GM23248 (cell line): ENCODE measurements around the gene TET3. TPM values are rescaled to one million over a fixed set of nuclear protein-coding genes. Genes with fewer than 3 reads are reported as not detected.

Experiments used
- DNase-seq: peaks from one replicate; pipeline ENCODE4 v3.0.0-alpha.2; 2015
- H2AFZ ChIP-seq: fragments of 200-600 bp; sonication (generic); 2 replicates; pipeline ENCODE4 v1.6.1; 2016; ENCODE audit warnings: antibody characterized with exemption
- H3F3A ChIP-seq: fragments of 200-600 bp; sonication (generic); 2 replicates; pipeline ENCODE4 v1.6.1; 2016; ENCODE audit warnings: mild to moderate bottlenecking, antibody characterized with exemption, mixed run types; ENCODE audit not compliant: insufficient read depth
- H3K27ac ChIP-seq: fragments of 200-600 bp; sonication (generic); 2 replicates; pipeline ENCODE4 v1.5.1; 2016; ENCODE audit warnings: mild to moderate bottlenecking
- H3K27me3 ChIP-seq: fragments of 200-600 bp; sonication (generic); replicated peaks from 2 replicates; pipeline ENCODE4 v1.6.1; 2016; ENCODE audit warnings: mild to moderate bottlenecking; ENCODE audit not compliant: insufficient read depth
- H3K36me3 ChIP-seq: fragments of 200-600 bp; sonication (generic); 2 replicates; pipeline ENCODE4 v1.6.1; 2016; ENCODE audit warnings: low read depth, mild to moderate bottlenecking
- H3K4me1 ChIP-seq: fragments of 200-600 bp; sonication (generic); 2 replicates; pipeline ENCODE4 v1.6.1; 2016; ENCODE audit warnings: mild to moderate bottlenecking; ENCODE audit not compliant: insufficient read depth
- H3K4me2 ChIP-seq: fragments of 200-600 bp; sonication (generic); one replicate; pipeline ENCODE4 v1.6.1; 2016; ENCODE audit warnings: mild to moderate bottlenecking; ENCODE audit not compliant: unreplicated experiment
- H3K4me3 ChIP-seq: fragments of 200-600 bp; sonication (generic); 2 replicates; pipeline ENCODE4 v1.5.1; 2016; ENCODE audit warnings: mild to moderate bottlenecking
- H3K79me2 ChIP-seq: fragments of 200-600 bp; sonication (generic); 2 replicates; pipeline ENCODE4 v1.6.1; 2016; ENCODE audit warnings: mild to moderate bottlenecking; ENCODE audit not compliant: insufficient read depth
- H3K9ac ChIP-seq: fragments of 200-600 bp; sonication (generic); 2 replicates; pipeline ENCODE4 v1.6.1; 2016; ENCODE audit warnings: mild to moderate bottlenecking
- H3K9me2 ChIP-seq: fragments of 200-600 bp; sonication (generic); 2 replicates; pipeline ENCODE4 v1.6.1; 2016; ENCODE audit warnings: mixed run types, mild to moderate bottlenecking, moderate library complexity; ENCODE audit not compliant: insufficient read depth
- H3K9me3 ChIP-seq: fragments of 200-600 bp; sonication (generic); one replicate; pipeline ENCODE4 v1.6.1; 2017; ENCODE audit warnings: low read depth
- H4K20me1 ChIP-seq: fragments of 200-600 bp; sonication (generic); 2 replicates; pipeline ENCODE4 v1.6.0; 2016; ENCODE audit not compliant: insufficient read depth
- EZH2 ChIP-seq: fragments of 200-600 bp; sonication (generic); IDR thresholded peaks from 2 replicates; pipeline ENCODE4 v1.6.1; 2018; ENCODE audit warnings: antibody characterized with exemption, mild to moderate bottlenecking; ENCODE audit not compliant: insufficient read depth, poor library complexity, severe bottlenecking
- EZH2phosphoT487 ChIP-seq: fragments of 200-600 bp; sonication (generic); IDR thresholded peaks from 2 replicates; pipeline ENCODE4 v1.6.1; 2018; ENCODE audit warnings: antibody characterized with exemption, moderate library complexity, mild to moderate bottlenecking, low read depth; ENCODE audit not compliant: insufficient read depth
- WGBS, 2 experiments: methylation state at CpG; one replicate each; pipeline ENCODE4 v1.1.6; 2015 to 2017; ENCODE audit warnings: low lambda C conversion rate in 2 of 2, low coverage in 1 of 2; ENCODE audit errors: missing lambda C conversion rate in 2 of 2; 5-methylcytosine and 5-hydroxymethylcytosine counted together
- in situ Hi-C: fragments of 300-500 bp; cut with MboI; formaldehyde crosslinking; loops from 2 replicates; pipeline ENCODE4 v1.15.0; 2020
- polyA plus RNA-seq: library from polyadenylated mRNA; unstranded; fragments of >200 nt; fragmentation: Nextera tagmentation; extraction: Ambion mirVana; gene quantifications from 2 replicates; pipeline ENCODE4 v1.2.1, GENCODE V29; 2016
- total RNA-seq: library from RNA; depleted of rRNA; stranded (reverse); fragments of >200 nt; shearing (Covaris generic); gene quantifications from 2 replicates; pipeline ENCODE4 v1.2.3, GENCODE V29; 2014

Gene TET3
- total and polyA plus RNA-seq, 2 experiments from 2014 or later = 1.3 to 4.3 TPM

- no peak overlapping the region for H3K4me2 ChIP-seq
- in situ Hi-C loops = no loop called here
- no peaks in the 10 kb centered on the region for H3K36me3 ChIP-seq
- H3K79me2 ChIP-seq = peaks cover 84% of the 10 kb centered on the region
- TF ChIP-seq EZH2 = no peak
- TF ChIP-seq EZH2phosphoT487 = no peak
- no peaks in the 10 kb centered on the region for H3K9me3 ChIP-seq
- no peaks in the 10 kb centered on the region for H3F3A ChIP-seq
- no peaks in the 10 kb centered on the region for H3K27me3 ChIP-seq
- 87 to 91% methylated on average over 4 of the region's 4 CpGs for WGBS, 2 experiments
- no peak for DNase-seq
- H3K27ac ChIP-seq = no peak overlapping the region
- H3K4me1 ChIP-seq = peaks cover 3% of the 10 kb centered on the region; the same call in 1 of the 2 replicates
- H3K9ac ChIP-seq = no peak overlapping the region
- H2AFZ ChIP-seq = no peak overlapping the region
- H3K9me2 ChIP-seq = no peaks in the 10 kb centered on the region
- no peaks in the 10 kb centered on the region; the same call in 1 of the 2 replicates for H4K20me1 ChIP-seq
- no peak overlapping the region for H3K4me3 ChIP-seq
Measured at GRCh38 chr2:74024216-74024615, 39.5 kb downstream of the TET3 start.

- H3K9me2 ChIP-seq = no peaks in the 10 kb centered on the region
- H3K36me3 ChIP-seq = no peaks in the 10 kb centered on the region
- H3K4me2 ChIP-seq = no peak overlapping the region
- TF ChIP-seq EZH2 (no peak), EZH2phosphoT487 (no peak)
- no peaks in the 10 kb centered on the region for H3K27me3 ChIP-seq
- peak; percentile 51 for DNase-seq
- H4K20me1 ChIP-seq = peaks cover 11% of the 10 kb centered on the region
- peaks cover 92% of the 10 kb centered on the region for H3K79me2 ChIP-seq
- H3F3A ChIP-seq = no peaks in the 10 kb centered on the region
- no peak overlapping the region for H3K27ac ChIP-seq
- in situ Hi-C loops = no loop called here
- no peak overlapping the region for H3K9ac ChIP-seq
- H3K4me1 ChIP-seq = peaks cover 3% of the 10 kb centered on the region; the same call in 1 of the 2 replicates
- no peaks in the 10 kb centered on the region for H3K9me3 ChIP-seq
- WGBS, 2 experiments = 58 to 71% methylated on average over 5 to 6 of the region's 6 CpGs
- H2AFZ ChIP-seq = no peak overlapping the region
- no peak overlapping the region for H3K4me3 ChIP-seq
Measured at GRCh38 chr2:74025971-74026612, 41.4 kb downstream of the TET3 start.

- H3K27ac ChIP-seq = no peak overlapping the region
- H3K79me2 ChIP-seq = peaks cover 92% of the 10 kb centered on the region
- peaks cover 3% of the 10 kb centered on the region; the same call in 1 of the 2 replicates for H3K4me1 ChIP-seq
- no peak for TF ChIP-seq EZH2phosphoT487
- no peak for TF ChIP-seq EZH2
- WGBS, 2 experiments = 90 to 91% methylated on average over 6 of the region's 6 CpGs
- no peak overlapping the region for H3K4me2 ChIP-seq
- H3K9me3 ChIP-seq = no peaks in the 10 kb centered on the region
- H3K9ac ChIP-seq = no peak overlapping the region
- no peak for DNase-seq
- no peaks in the 10 kb centered on the region for H3K36me3 ChIP-seq
- no peak overlapping the region for H3K4me3 ChIP-seq
- no peaks in the 10 kb centered on the region for H3K9me2 ChIP-seq
- no peaks in the 10 kb centered on the region for H3F3A ChIP-seq
- no peak overlapping the region for H2AFZ ChIP-seq
- in situ Hi-C loops = no loop called here
- peaks cover 11% of the 10 kb centered on the region for H4K20me1 ChIP-seq
- no peaks in the 10 kb centered on the region for H3K27me3 ChIP-seq
Measured at GRCh38 chr2:74026687-74027241, 42.1 kb downstream of the TET3 start.

GRCh38 chr2:74027496-74027895 is 42.8 kb downstream of the TET3 start:
- peaks cover 11% of the 10 kb centered on the region for H4K20me1 ChIP-seq
- no peak overlapping the region for H3K4me3 ChIP-seq
- no peak overlapping the region for H3K9ac ChIP-seq
- no peak overlapping the region for H2AFZ ChIP-seq
- no peak overlapping the region for H3K4me2 ChIP-seq
- peaks cover 92% of the 10 kb centered on the region for H3K79me2 ChIP-seq
- no peaks in the 10 kb centered on the region for H3K9me3 ChIP-seq
- DNase-seq = no peak
- H3K36me3 ChIP-seq = no peaks in the 10 kb centered on the region
- no peaks in the 10 kb centered on the region for H3F3A ChIP-seq
- H3K27me3 ChIP-seq = no peaks in the 10 kb centered on the region
- H3K4me1 ChIP-seq = peaks cover 3% of the 10 kb centered on the region; the same call in 1 of the 2 replicates
- H3K9me2 ChIP-seq = no peaks in the 10 kb centered on the region
- WGBS, 2 experiments = 92 to 93% methylated on average over 1 of the region's 1 CpG
- in situ Hi-C loops = no loop called here
- no peak overlapping the region for H3K27ac ChIP-seq
- TF ChIP-seq EZH2phosphoT487 (no peak), EZH2 (no peak)
